HepG2 (cell line): ENCODE results near the gene DOHH. TPM values are rescaled to one million over a fixed set of nuclear protein-coding genes. Genes with fewer than 3 reads are reported as not detected.
A peak's percentile ranks its signal among the peaks of the same experiment; 100 is the strongest.

Experiments used
- ATAC-seq: fragments of 200-7000 bp; cut with Tn5 transposase; 3 replicates; pipeline ENCODE4 v1.9.1; 2020; ENCODE audit warnings: mild to moderate bottlenecking, moderate library complexity
- BruUV-seq: library from RNA; stranded (reverse); fragments of 400-500 nt; replicated peaks from 2 replicates; lab custom pipeline; 2021; lab: Mats Ljungman, UMichigan
- CTCF ChIA-PET: fragments of 300-600 bp; formaldehyde crosslinking; extraction: SDS; loops from one replicate; lab custom pipeline; 2021; ENCODE audit warnings: low total read pairs, inconsistent platforms, low intra/inter-chr PET ratio; lab: Yijun Ruan, JAX
- POLR2A ChIA-PET: fragments of 350-600 bp; sonication (Branson Sonifier 250); formaldehyde crosslinking; loops from one replicate; lab custom pipeline; 2020; ENCODE audit warnings: antibody characterized with exemption, inconsistent platforms; lab: Yijun Ruan, JAX
- DNase-seq: peaks from one replicate; pipeline ENCODE4 v3.0.0-alpha.2; 2015; ENCODE audit warnings: low spot score
- FAIRE-seq: peaks from 3 replicates; lab custom pipeline; 2011; peaks lifted over from hg19 to GRCh38; lab: Jason Lieb, UNC
- H2AFZ ChIP-seq: one replicate; pipeline ENCODE4 v1.6.1; 2011; ENCODE audit warnings: low read length, inconsistent platforms
- H3K27ac ChIP-seq: fragments of 300-600 bp; 3 replicates; pipeline ENCODE4 v1.8.0; 2011; ENCODE audit warnings: mixed run types, mild to moderate bottlenecking, mixed read lengths, low read length, inconsistent platforms; ENCODE audit not compliant: insufficient read depth; ENCODE audit errors: extremely low read length
- H3K27me3 ChIP-seq, 2 experiments: fragments of 200-600 bp in 1 of 2; 2 replicates in 1 of 2; 3 replicates in 1 of 2; pipeline versions ENCODE4 v1.6.0 to v1.8.0; 2011; ENCODE audit warnings: low read length in 2 of 2, mild to moderate bottlenecking in 2 of 2, moderate library complexity in 2 of 2, inconsistent platforms in 1 of 2; ENCODE audit not compliant: insufficient read depth in 2 of 2, control insufficient read depth in 1 of 2
- H3K36me3 ChIP-seq, 2 experiments: fragments of 200-600 bp in 1 of 2; replicated peaks in 1 of 2; 2 replicates in 1 of 2; 3 replicates in 1 of 2; pipeline versions ENCODE4 v1.5.1 to v1.8.0; 2011; ENCODE audit warnings: low read length in 2 of 2, inconsistent platforms in 1 of 2; ENCODE audit not compliant: insufficient read depth in 2 of 2, control insufficient read depth in 1 of 2
- H3K4me1 ChIP-seq: 2 replicates; pipeline ENCODE4 v1.5.1; 2012; ENCODE audit warnings: low read length, inconsistent platforms; ENCODE audit not compliant: insufficient read depth
- H3K4me2 ChIP-seq: 2 replicates; pipeline ENCODE4 v1.6.0; 2011; ENCODE audit warnings: low read depth, low read length, inconsistent platforms
- H3K4me3 ChIP-seq, 3 experiments: fragments of 200-600 bp in 1 of 3; sonication (generic), shearing (Covaris generic) in 1 of 3; replicated peaks in 1 of 3; 2 replicates each; pipeline ENCODE4 v1.5.1; 2011 to 2016; ENCODE audit warnings: low read length in 3 of 3, inconsistent platforms in 2 of 3, low read depth in 2 of 3, mild to moderate bottlenecking in 2 of 3, control low read depth in 1 of 3, mixed read lengths in 1 of 3; ENCODE audit not compliant: insufficient read depth in 1 of 3
- H3K79me2 ChIP-seq: one replicate; pipeline ENCODE4 v1.6.1; 2011; ENCODE audit warnings: low read length, inconsistent platforms; ENCODE audit not compliant: insufficient read depth
- H3K9ac ChIP-seq: 2 replicates; pipeline ENCODE4 v1.6.0; 2011; ENCODE audit warnings: mild to moderate bottlenecking, low read depth, low read length, inconsistent platforms; ENCODE audit not compliant: insufficient read depth
- H3K9me3 ChIP-seq: 2 replicates; pipeline ENCODE4 v1.5.1; 2012; ENCODE audit warnings: mild to moderate bottlenecking, low read length
- H4K20me1 ChIP-seq: 2 replicates; pipeline ENCODE4 v1.6.0; 2011; ENCODE audit warnings: inconsistent platforms, mild to moderate bottlenecking, low read length, moderate library complexity; ENCODE audit not compliant: insufficient read depth
- ADNP ChIP-seq: sonication (generic); formaldehyde crosslinking; IDR thresholded peaks from 2 replicates; pipeline ENCODE4 v1.4.0; 2020; ENCODE audit warnings: missing genetic modification reagents
- CTCF ChIP-seq: sonication (generic); formaldehyde crosslinking; IDR thresholded peaks from 2 replicates; pipeline ENCODE4 v1.5.0; 2020; ENCODE audit warnings: mild to moderate bottlenecking, missing genetic modification reagents, moderate library complexity
- HCFC1 ChIP-seq: fragments of 150-350 bp; IDR thresholded peaks from 2 replicates; pipeline ENCODE4 v1.6.1; 2014; ENCODE audit warnings: low read depth, low read length
- HNRNPL ChIP-seq: fragments of 200-400 bp; formaldehyde crosslinking; IDR thresholded peaks from 2 replicates; pipeline ENCODE4 v1.6.1; 2017; ENCODE audit warnings: mild to moderate bottlenecking, low read depth, low read length
- POGZ ChIP-seq: sonication (generic); formaldehyde crosslinking; IDR thresholded peaks from 2 replicates; pipeline ENCODE4 v1.4.0; 2020; ENCODE audit warnings: mild to moderate bottlenecking, missing genetic modification reagents
- SMYD3 ChIP-seq: sonication (generic); formaldehyde crosslinking; IDR thresholded peaks from 2 replicates; pipeline ENCODE4 v1.8.1; 2023; ENCODE audit warnings: mild to moderate bottlenecking, missing genetic modification reagents
- SP5 ChIP-seq: IDR thresholded peaks from 2 replicates; pipeline ENCODE4 v1.6.1; 2016; ENCODE audit warnings: low read depth, borderline replicate concordance
- STAG1 ChIP-seq: sonication (generic); formaldehyde crosslinking; IDR thresholded peaks from 2 replicates; pipeline ENCODE4 v1.4.0; 2020; ENCODE audit warnings: missing genetic modification reagents
- TCF12 ChIP-seq, 2 experiments: fragments of 450-650 bp in 1 of 2; sonication (generic) in 1 of 2; formaldehyde crosslinking in 1 of 2; IDR thresholded peaks; 2 replicates each; pipeline versions ENCODE4 v1.6.1 to v1.8.0; 2017 to 2022; ENCODE audit warnings: antibody characterized with exemption in 1 of 2, mild to moderate bottlenecking in 1 of 2, missing genetic modification reagents in 1 of 2, moderate library complexity in 1 of 2
- ZMYM3 ChIP-seq: sonication (generic); formaldehyde crosslinking; IDR thresholded peaks from 2 replicates; pipeline ENCODE4 v1.5.1; 2020; ENCODE audit warnings: mild to moderate bottlenecking, missing genetic modification reagents
- ZNF230 ChIP-seq: sonication (generic); formaldehyde crosslinking; IDR thresholded peaks from 2 replicates; pipeline ENCODE4 v1.4.0; 2020; ENCODE audit warnings: mild to moderate bottlenecking, missing genetic modification reagents
- ZNF256 ChIP-seq: sonication (generic); formaldehyde crosslinking; conservative IDR thresholded peaks from 2 replicates; pipeline ENCODE4 v1.4.0; 2020; ENCODE audit warnings: missing genetic modification reagents
- ZNF329 ChIP-seq: sonication (generic); formaldehyde crosslinking; IDR thresholded peaks from 2 replicates; pipeline ENCODE4 v1.9.0; 2021; ENCODE audit warnings: low read depth, mild to moderate bottlenecking, missing genetic modification reagents
- ZNF484 ChIP-seq: sonication (generic); formaldehyde crosslinking; IDR thresholded peaks from 2 replicates; pipeline ENCODE4 v1.5.1; 2020; ENCODE audit warnings: mild to moderate bottlenecking, low read depth, missing genetic modification reagents, borderline replicate concordance
- ZNF503 ChIP-seq: sonication (generic); formaldehyde crosslinking; IDR thresholded peaks from 2 replicates; pipeline ENCODE4 v1.4.0; 2020; ENCODE audit warnings: missing genetic modification reagents
- ZNF773 ChIP-seq: sonication (generic); formaldehyde crosslinking; IDR thresholded peaks from 2 replicates; pipeline ENCODE4 v1.4.0; 2020; ENCODE audit warnings: missing genetic modification reagents, borderline replicate concordance
- WGBS: methylation state at CpG from one replicate; pipeline ENCODE4 v1.1.6; 2017; ENCODE audit warnings: low lambda C conversion rate; 5-methylcytosine and 5-hydroxymethylcytosine counted together
- in situ Hi-C: cut with HindIII; loops from 2 replicates; pipeline ENCODE4 v1.10.0; 2017; ENCODE audit warnings: low pct_unique_long_range_greater_than_20kb; ENCODE audit not compliant: extremely low pct_ligation_motif_present
- intact Hi-C: fragments of 100-400 bp; cut with micrococcal nuclease; formaldehyde crosslinking; loops from one replicate; pipeline ENCODE4 v1.10.0; 2022; ENCODE audit not compliant: unreplicated experiment
- polyA plus RNA-seq, 8 experiments: library from polyadenylated mRNA; depleted of rRNA in 3 of 8; stranded (reverse) in 7 of 8; unstranded in 1 of 8; fragments of >200 nt; fragmentation: Illumina TruSeq in 4 of 8; extraction: Trizol in 4 of 8; gene quantifications; 2 replicates each; pipeline versions ENCODE4 v1.2.1 to v1.2.3, GENCODE V29; 2011 to 2016; ENCODE audit warnings: low read depth in 4 of 8, missing spikeins in 1 of 8, mixed read lengths in 1 of 8; ENCODE audit not compliant: insufficient read depth in 1 of 8
- total RNA-seq, 5 experiments: library from RNA; depleted of rRNA; stranded (reverse); fragments of >200 nt; fragmentation: Illumina TruSeq; extraction: Trizol; gene quantifications; 2 replicates each; pipeline ENCODE4 v1.2.3, GENCODE V29; 2016; ENCODE audit warnings: low read depth in 1 of 5

Gene DOHH
- total and polyA plus RNA-seq, 2 of the 13 experiments (the other 11 are each of a cell fraction or from before 2014, with no cell fraction given): 3.5 to 13.7 TPM

- Histone ChIP-seq H3K9me3 (no peaks in the 10 kb centered on the region), H3K79me2 (no peaks in the 10 kb centered on the region), H2AFZ (no peak overlapping the region), H4K20me1 (no peaks in the 10 kb centered on the region), H3K4me2 (no peak overlapping the region), H3K4me3 (no peak overlapping the region), H3K9ac (no peak overlapping the region), H3K27ac (no peak overlapping the region), H3K27me3 (no peaks in the 10 kb centered on the region), H3K4me1 (no peaks in the 10 kb centered on the region), H3K36me3 (peaks cover 3 to 10% of the 10 kb centered on the region in 2 experiments; a peak in 3 of 5 replicates)
- no peak for TF ChIP-seq TCF12 (IDR thresholded peaks at IDR 0.05)
- no peak for TF ChIP-seq TCF12 (CRISPR knock-in tag; IDR thresholded peaks at IDR 0.05)
- no peak for TF ChIP-seq ZNF503
- no peak for TF ChIP-seq POGZ (CRISPR knock-in tag)
- TF ChIP-seq CTCF: peak; percentile 64
- TF ChIP-seq ZNF484 (CRISPR knock-in tag): no peak
- TF ChIP-seq ZNF230 (CRISPR knock-in tag): no peak
- no peak for TF ChIP-seq ZNF256 (CRISPR knock-in tag)
- TF ChIP-seq HNRNPL: peak; percentile 75; the same call in 1 of the 2 replicates
- no peak for TF ChIP-seq ZNF773 (CRISPR knock-in tag)
- TF ChIP-seq HCFC1: no peak
- TF ChIP-seq ADNP: peak; percentile 72; the same call in 1 of the 2 replicates
- TF ChIP-seq ZMYM3 (CRISPR knock-in tag): peak; percentile 94
- peak; percentile 21; the same call in 1 of the 2 replicates for TF ChIP-seq STAG1 (CRISPR knock-in tag)
- TF ChIP-seq SP5: no peak
- TF ChIP-seq SMYD3: no peak
- no peak for TF ChIP-seq ZNF329 (CRISPR knock-in tag)
- 100% methylated on average over 6 of the region's 15 CpGs for WGBS
- ChIA-PET POLR2A (no interaction called here), CTCF (interaction anchor here (1.5 kb wide), 1 partner anchor 28 kb away, joined by 3 read pairs; no protein-coding TSS in a partner anchor)
- BruUV-seq: no TSS peak
- DNase-seq (no peak), FAIRE-seq (no peak), ATAC-seq (no peak)
- intact Hi-C loops (no loop called here), in situ Hi-C loops (no loop called here)
Observed at GRCh38 chr19:3547301-3547731, 46.8 kb upstream of the DOHH start.
